Measurements from ENCODE around the gene ATP5MC3.
"Not testable (repeated sequence)": the region's sequence is repeated elsewhere in the genome, so short reads cannot be mapped to it uniquely, and the experiment has no call there.

The ATP5MC3 gene

GRCh38 chr2:175181104-175181876, at the start of gene ATP5MC3:
Gene ATP5MC3 (minus strand): TSS chr2:175181710. CDS start chr2:175181393, 317 bp downstream.
- Histone ChIP-seq H3K9me3 (ENCODE audit: insufficient read depth, low read length) (no peaks in the 10 kb centered on the region), H3K27me3 (ENCODE audit: low read depth, low read length) (no peaks in the 10 kb centered on the region), H3K27ac (ENCODE audit: low read length) (peak within 1 kb of the TSS; percentile 64), H3K4me1 (ENCODE audit: low read length) (peaks cover 10% of the 10 kb centered on the region), H3K79me2 (ENCODE audit: low read length) (peaks cover 42% of the 10 kb centered on the region), H3K9ac (ENCODE audit: low read length) (peak within 1 kb of the TSS; percentile 94), H3K4me2 (ENCODE audit: low read length) (peak within 1 kb of the TSS; percentile 81), H2AFZ (ENCODE audit: low read depth, low read length) (peak within 1 kb of the TSS; percentile 99), H4K20me1 (ENCODE audit: insufficient read depth, low read length) (peaks cover 12% of the 10 kb centered on the region), H3K4me3 (ENCODE audit: low read length) (peak within 1 kb of the TSS; percentile 91), H3K36me3 (replicated peaks; ENCODE audit: low read depth, low read length) (peaks cover 32% of the 10 kb centered on the region)
- TF ChIP-seq CTCF (IDR thresholded peaks at IDR 0.05; ENCODE audit: low read depth, low read length) (no peak), EZH2phosphoT487 (IDR thresholded peaks at IDR 0.05; ENCODE audit: low read depth) (no peak)

- not testable (repeated sequence) for H3K9me3 ChIP-seq (ENCODE audit: insufficient read depth, low read length); H3K4me2 ChIP-seq (ENCODE audit: low read length); H4K20me1 ChIP-seq (ENCODE audit: insufficient read depth, low read length); H2AFZ ChIP-seq (ENCODE audit: low read depth, low read length); H3K4me3 ChIP-seq (ENCODE audit: low read length); H3K36me3 ChIP-seq (replicated peaks; ENCODE audit: low read depth, low read length); H3K9ac ChIP-seq (ENCODE audit: low read length); H3K27ac ChIP-seq (ENCODE audit: low read length); H3K27me3 ChIP-seq (ENCODE audit: low read depth, low read length); H3K4me1 ChIP-seq (ENCODE audit: low read length); H3K79me2 ChIP-seq (ENCODE audit: low read length)
Observed at GRCh38 chr2:175228601-175229000, 47.1 kb upstream of the ATP5MC3 start.

- H3K79me2 ChIP-seq (ENCODE audit: low read length): no peaks in the 10 kb centered on the region
- H3K9me3 ChIP-seq (ENCODE audit: insufficient read depth, low read length): no peaks in the 10 kb centered on the region
- TF ChIP-seq EZH2phosphoT487 (IDR thresholded peaks at IDR 0.05; ENCODE audit: low read depth): no peak
- no peak for TF ChIP-seq CTCF (IDR thresholded peaks at IDR 0.05; ENCODE audit: low read depth, low read length)
- no peaks in the 10 kb centered on the region for H4K20me1 ChIP-seq (ENCODE audit: insufficient read depth, low read length)
- no peak overlapping the region for H3K9ac ChIP-seq (ENCODE audit: low read length)
- H3K4me3 ChIP-seq (ENCODE audit: low read length): no peak overlapping the region
- H3K4me1 ChIP-seq (ENCODE audit: low read length): no peaks in the 10 kb centered on the region
- peaks cover 8% of the 10 kb centered on the region; the same call in 1 of the 2 replicates for H3K27me3 ChIP-seq (ENCODE audit: low read depth, low read length)
- no peaks in the 10 kb centered on the region for H3K36me3 ChIP-seq (replicated peaks; ENCODE audit: low read depth, low read length)
- no peak overlapping the region for H3K27ac ChIP-seq (ENCODE audit: low read length)
- H3K4me2 ChIP-seq (ENCODE audit: low read length): no peak overlapping the region
- no peak overlapping the region for H2AFZ ChIP-seq (ENCODE audit: low read depth, low read length)
Observed at GRCh38 chr2:175228179-175228578, 46.7 kb upstream of the ATP5MC3 start.

GRCh38 chr2:175227393-175227792, 45.9 kb upstream of the ATP5MC3 start:
- H3K4me3 ChIP-seq (ENCODE audit: low read length): no peak overlapping the region
- H3K4me1 ChIP-seq (ENCODE audit: low read length): no peaks in the 10 kb centered on the region
- TF ChIP-seq CTCF (IDR thresholded peaks at IDR 0.05; ENCODE audit: low read depth, low read length) (no peak), EZH2phosphoT487 (IDR thresholded peaks at IDR 0.05; ENCODE audit: low read depth) (no peak)

More at GRCh38 chr2:175227393-175227792, 45.9 kb upstream of the ATP5MC3 start:
- H2AFZ ChIP-seq (ENCODE audit: low read depth, low read length): no peak overlapping the region
- no peaks in the 10 kb centered on the region for H3K9me3 ChIP-seq (ENCODE audit: insufficient read depth, low read length)
- H3K79me2 ChIP-seq (ENCODE audit: low read length): no peaks in the 10 kb centered on the region
- H3K36me3 ChIP-seq (replicated peaks; ENCODE audit: low read depth, low read length): no peaks in the 10 kb centered on the region
- no peak overlapping the region for H3K4me2 ChIP-seq (ENCODE audit: low read length)
- H3K27ac ChIP-seq (ENCODE audit: low read length): no peak overlapping the region
- H3K9ac ChIP-seq (ENCODE audit: low read length): no peak overlapping the region
- H3K27me3 ChIP-seq (ENCODE audit: low read depth, low read length): peaks cover 8% of the 10 kb centered on the region; the same call in 1 of the 2 replicates
- H4K20me1 ChIP-seq (ENCODE audit: insufficient read depth, low read length): no peaks in the 10 kb centered on the region
